Activated CD8-positive, alpha-beta memory T cell treated with anti-CD3 and anti-CD28 coated beads, Interleukin-2, amount 50 U/mL, for 48 hours (primary cell): Measurements from ENCODE around the gene AGTPBP1.
A peak's percentile ranks its signal among the peaks of the same experiment; 100 is the strongest.
"Not testable (repeated sequence)": the region's sequence is repeated elsewhere in the genome, so short reads cannot be mapped to it uniquely, and the experiment has no call there.

Experiments used
- DNase-seq: peaks from one replicate; pipeline ENCODE4 v3.0.0-alpha.2; 2020

Gene AGTPBP1

DNA sequence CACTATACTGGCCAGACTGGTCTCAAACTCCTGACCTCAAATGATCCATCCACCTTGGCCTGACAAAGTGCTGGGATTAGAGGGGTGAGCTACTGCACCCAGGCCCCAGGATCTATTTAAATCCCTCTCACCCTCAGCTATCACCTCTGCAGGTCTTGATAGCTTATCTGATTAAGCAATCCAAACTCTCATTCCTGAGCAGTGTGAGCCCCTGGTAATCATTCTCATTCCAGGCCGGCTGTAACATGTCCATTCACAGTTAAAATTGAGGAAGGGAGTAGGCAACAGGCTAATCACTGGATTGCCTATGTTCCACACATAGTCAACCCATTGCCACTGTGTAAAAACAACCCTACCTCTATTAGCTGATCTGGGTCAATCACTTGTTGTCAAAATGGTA, 111.1 kb downstream of the AGTPBP1 start:
- DNase-seq = no peak

DNA sequence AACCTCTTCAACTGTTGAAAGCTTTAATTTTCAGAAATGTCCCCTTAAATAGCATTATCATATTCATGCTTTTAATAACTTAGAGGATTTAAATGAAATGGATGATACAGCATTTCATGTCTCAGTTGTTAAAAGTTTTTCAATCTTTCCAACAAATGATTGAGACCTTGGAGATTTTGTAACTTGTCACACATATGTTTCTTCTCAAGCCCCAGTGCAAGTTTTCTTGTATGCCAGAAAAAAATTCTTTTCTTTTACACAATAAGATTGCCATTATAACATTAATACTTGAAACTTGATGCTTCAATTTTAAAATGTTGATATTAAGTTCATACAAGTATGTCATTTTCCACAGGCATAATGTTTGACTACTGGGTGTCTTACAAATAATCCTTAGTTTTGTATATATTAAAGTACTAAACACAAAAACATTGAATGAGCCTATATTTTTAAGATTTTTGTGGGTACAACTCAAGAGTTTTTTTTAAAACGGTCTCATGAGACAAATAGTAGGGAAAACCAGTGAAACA, 124.5 kb downstream of the AGTPBP1 start:
- DNase-seq = no peak

DNA sequence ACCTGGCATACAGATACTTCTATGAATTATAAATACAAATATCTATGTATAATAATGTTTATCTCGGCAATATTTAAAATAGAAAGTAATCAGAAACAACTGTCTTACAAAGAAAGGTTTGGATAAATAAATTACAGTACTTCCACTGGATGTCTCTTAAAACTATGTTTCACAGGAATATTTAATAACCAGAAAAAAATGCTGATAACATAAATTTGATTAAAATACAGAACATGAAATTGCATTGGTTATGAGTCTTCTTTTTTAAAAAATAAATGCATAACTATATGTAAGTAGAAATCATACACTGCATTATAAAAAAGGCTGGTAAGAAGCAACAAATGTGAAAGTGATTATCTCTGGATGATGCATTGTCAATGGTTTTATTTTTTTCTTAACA, 126.0 kb downstream of the AGTPBP1 start:
- no peak for DNase-seq

DNA sequence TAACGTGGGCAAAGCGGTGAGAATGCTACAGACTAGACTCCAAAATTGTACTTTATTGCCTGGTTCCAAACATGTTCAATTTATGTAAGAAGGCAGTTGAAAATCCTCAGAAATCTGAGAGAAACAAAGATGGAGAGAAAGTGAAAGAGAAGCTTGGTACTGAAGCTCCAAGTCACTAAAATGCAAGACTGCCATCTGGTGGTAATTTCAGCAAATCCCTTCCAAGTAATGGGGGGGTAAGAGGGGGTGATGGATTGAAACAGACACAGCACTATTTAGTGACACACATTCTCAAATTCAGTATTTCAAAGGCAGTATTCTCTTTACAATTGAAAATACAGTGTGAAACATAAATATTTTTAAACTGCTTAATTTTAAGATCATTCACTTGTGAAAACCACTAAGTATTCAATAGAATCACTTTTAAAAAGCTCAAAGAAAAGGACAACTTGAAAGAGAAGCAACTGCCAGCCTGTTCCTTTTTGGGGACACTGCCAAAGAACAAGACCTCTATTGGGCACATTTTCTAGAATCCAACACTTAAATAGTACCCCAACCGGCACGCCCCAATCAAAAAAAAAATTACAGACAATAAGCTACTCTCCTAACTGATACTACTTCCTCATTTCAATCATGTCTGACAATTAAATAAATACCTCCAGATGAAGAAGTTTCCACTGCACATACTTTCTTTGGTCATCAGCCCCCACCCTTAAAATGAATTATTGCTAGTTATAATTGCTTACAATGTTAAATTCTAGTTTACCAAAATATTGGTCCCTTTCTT, 131.5 kb downstream of the AGTPBP1 start:
- no peak for DNase-seq

DNA sequence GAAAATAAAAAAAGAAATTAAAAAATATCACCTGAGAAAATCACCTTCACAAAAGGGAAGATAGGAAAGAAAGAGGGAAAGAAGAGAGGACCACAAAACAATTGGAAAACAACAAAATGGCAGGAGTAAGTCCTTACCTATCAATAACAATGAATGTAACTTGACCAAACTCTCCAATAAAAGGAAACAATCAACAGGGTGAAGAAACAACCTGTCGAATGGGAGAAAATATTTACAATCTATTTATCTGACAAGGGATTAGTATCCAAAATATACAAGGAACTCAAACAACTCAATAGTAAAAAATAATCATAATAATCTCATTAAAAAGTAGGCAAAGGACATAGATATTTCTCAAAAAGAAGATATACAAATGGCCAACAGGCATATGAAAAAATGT, 135.8 kb downstream of the AGTPBP1 start:
- no peak for DNase-seq

DNA sequence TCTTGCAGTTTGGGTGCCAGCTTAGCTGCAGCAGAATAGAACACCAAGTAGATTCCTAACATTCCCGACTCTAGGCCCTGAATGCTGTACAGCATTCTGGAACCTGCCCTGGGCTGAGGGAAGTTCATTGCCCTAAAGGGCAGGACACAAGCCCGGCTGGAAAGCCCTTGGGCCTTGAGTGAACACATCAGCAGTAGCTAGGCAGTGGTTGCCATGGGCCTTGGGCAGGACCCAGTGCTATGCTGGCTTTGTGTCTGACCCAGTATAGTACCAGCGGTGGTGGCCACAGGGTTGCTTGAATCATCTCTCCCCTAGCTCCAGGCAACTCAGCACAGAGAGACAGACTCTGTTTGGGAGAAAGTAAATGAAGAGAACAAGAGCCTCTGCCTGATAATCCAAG, 137.8 kb downstream of the AGTPBP1 start:
- no peak for DNase-seq

DNA sequence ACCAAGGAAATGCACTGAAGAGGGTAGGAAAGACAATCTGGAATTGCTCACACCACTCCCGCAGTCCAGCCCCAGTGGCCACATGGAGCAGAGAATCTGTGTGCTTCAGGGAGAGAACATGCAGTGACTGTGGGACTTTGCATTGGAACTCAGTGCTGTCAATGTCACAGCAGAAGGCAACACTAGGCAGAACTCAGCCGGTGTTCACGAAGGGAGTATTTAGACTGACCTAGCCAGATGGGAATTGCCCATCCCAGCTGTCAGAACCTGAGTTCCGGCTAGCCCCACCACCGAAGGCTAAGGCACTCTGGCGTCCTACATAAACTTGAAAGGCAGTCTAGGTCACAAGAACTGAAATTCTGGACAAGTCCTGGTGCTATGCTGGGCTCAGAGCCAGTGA, 139.0 kb downstream of the AGTPBP1 start:
- no peak for DNase-seq

DNA sequence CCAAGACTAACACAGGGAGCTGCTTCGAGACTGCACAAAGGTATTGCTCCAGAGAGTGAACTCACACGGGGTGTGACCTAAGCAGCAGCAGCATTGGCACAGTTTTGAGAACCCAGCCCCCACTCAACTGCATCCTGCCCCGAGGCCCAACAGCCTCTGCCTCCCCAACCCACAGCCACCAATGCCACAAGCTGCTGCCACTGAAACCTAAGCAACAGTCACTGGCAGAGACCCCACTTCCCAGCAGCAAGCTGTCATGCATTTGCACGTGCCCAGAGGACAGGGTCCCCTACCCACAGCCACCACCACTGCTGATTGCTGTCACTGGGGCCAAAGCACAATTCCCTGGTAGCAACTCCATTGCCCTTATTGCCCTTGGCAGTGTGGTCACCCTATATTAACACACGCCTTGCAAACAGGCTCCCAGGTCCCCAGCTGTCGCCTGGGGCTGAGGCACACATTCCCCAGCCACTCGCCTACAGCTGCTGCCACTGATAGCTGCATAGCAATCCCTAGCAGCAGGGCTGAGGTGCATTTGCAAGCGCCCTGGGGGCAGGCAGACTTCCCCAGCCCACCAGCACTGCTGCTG, 141.0 kb downstream of the AGTPBP1 start:
- DNase-seq = peak; percentile 59

DNA sequence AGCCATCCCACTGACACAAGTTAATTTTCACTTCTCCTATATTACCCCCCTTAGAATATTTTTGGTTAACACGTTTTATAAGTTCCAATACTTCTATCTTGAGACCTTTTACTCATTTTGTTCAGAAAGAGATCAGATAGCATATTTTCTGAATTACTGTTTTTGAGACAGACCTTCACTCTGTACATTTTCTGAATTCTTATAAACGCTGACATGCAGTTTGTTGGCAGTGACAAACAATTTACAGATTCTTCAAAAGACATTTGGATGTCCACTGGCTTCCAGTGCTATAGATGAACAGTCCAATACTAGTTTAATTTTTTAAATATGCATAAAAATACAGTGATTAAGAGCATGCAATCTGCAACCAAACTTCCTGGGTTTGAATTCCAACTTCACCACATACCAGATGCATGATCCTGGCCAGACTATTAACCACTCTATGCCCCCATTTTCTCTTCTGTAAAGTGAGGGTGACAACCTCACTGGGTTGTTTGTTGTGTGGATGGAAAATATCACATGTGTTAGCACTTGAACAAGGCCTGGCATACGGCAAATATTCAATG, 142.1 kb downstream of the AGTPBP1 start:
- DNase-seq = no peak

DNA sequence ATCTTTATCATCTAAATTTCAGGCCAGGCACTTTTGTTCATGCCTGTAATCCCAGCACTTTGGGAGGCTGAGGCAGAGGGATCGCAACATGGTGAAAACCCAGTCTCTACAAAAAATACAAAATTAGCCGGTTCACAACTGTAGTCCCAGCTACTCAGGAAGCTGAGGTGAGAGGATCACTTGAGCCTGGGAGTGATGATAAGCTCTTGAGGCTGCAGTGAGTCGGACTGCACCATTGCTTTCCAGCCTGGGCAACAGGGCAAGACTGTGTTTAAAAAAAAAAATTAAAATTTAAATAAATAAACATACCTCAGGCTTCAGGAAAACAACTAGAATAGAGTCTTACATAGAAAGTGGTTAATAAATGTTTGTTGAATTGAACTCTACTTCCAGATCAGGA, 147.4 kb downstream of the AGTPBP1 start:
- DNase-seq = no peak

DNA sequence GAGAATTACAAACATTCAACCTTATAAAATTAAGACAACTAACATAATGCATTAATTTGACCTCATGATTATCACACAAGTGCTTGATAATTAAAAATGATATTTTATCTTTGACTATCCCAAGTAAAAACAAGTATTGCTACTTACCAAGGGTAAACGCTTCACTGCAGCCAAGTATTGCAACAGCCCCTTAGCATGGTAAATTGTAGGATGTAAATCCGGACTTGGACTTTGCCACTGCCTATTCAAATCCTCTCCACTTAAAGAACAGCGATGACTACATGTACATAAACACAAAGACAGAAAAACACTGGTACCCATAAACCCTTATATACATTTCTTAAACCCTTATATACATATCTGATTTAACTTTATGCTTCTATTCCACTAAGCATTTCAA, 155.1 kb downstream of the AGTPBP1 start:
- no peak for DNase-seq

DNA sequence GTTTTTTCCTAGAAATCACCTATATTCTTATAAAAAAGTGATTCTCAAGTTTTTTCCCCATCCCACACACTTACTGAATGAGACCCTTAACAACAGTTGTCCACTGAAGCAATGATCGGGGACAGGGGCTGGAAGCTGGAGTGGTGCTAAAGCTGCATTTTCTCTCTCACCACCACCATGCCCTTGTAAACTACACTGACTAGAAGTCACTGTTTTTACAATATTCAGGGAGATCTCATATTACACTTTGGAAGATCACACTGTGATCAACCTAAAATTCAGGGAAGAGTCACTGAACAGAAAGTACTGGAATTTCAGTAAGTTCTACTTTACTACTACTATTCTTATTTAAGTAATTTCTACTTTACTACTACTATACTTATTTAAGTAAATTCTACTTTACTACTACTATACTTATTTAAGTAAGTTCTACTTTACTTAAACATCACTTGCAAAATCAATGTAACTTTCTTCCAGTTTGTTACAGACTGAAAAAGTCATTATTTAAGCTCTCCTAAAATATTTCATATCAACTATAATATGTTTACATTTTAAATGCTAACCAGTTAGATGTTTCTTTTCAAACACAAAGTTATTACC, 164.3 kb downstream of the AGTPBP1 start:
- no peak for DNase-seq

DNA sequence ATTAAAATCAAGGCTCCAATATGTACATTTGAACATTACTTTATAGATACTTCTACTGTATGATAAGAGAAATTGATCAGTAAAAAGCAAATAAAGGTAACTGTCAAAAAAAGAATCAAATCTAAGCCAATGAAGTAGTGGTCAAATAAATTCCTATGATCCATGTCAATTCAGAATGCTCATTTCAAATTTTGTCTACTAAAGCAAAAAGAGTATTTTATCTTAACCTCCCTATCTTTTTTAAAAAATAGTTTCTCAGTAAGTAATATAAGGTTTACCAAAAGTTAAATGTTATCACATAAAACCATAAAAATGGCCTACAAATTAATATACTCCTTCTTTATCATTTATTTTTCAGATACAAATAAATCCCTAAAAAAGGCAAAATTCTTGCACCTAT, 165.9 kb downstream of the AGTPBP1 start:
- no peak for DNase-seq

DNA sequence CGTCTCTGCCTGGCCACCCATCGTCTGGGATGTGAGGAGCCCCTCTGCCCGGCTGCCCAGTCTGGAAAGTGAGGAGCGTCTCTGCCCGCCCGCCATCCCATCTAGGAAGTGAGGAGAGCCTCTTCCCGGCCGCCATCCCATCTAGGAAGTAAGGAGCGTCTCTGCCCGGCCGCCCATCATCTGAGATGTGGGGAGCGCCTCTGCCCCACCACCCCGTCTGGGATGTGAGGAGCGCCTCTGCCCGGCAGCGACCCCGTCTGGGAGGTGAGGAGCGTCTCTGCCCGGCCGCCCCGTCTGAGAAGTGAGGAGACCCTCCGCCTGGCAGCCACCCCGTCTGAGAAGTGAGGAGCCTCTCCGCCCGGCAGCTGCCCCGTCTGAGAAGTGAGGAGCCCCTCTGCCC, 168.2 kb downstream of the AGTPBP1 start:
- not testable (repeated sequence) for DNase-seq

DNA sequence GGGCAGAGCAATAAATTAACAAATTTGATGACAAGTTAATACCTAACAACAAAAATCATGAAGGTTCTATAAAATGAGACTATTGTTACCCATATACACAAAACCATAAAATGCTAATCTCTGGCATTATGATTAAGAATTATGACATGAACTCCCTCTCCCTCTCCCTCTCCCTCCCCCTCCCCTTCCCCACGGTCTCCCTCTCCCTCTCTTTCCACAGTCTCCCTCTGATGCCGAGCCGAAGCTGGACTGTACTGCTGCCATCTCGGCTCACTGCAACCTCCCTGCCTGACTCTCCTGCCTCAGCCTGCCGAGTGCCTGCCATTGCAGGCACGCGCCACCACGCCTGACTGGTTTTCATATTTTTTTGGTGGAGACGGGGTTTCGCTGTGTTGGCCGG, 168.8 kb downstream of the AGTPBP1 start:
- not testable (repeated sequence) for DNase-seq

DNA sequence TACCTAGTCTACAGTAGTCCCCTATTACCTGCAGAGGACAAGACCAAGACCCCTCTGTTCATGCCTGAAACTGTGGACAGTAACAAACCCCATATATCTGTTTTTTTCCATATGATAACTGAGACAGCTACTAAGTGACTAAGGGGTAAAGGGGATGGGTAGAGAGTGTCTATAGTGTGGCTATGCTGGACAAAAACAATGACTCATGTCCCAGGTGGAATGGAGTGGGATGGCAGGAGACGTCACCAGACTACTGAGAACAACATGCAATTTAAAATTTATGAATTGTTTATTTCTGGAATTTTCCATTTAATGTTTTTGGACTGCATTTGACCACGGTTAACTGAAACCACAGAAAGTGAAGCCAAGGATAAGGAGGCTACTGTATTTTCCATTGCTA, 171.8 kb downstream of the AGTPBP1 start:
- no peak for DNase-seq

DNA sequence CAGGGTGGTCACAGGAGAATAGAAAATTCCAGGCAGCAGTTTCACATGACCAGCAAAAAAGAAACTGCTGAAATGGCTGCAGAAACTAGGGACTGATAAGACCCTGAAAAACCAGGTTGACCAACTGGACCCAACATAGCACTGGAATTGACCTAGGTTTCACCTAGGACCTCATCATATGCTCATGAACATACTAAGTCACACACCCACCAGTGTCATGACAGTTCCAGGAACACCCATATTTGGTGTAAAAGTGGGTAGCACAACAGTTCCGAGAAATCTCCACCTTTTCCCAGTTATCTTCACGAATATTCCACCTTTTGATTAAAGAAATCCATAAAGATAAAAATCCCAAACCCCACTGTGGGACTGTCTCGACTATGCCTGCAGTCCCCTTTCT, 182.2 kb downstream of the AGTPBP1 start:
- DNase-seq = no peak

DNA sequence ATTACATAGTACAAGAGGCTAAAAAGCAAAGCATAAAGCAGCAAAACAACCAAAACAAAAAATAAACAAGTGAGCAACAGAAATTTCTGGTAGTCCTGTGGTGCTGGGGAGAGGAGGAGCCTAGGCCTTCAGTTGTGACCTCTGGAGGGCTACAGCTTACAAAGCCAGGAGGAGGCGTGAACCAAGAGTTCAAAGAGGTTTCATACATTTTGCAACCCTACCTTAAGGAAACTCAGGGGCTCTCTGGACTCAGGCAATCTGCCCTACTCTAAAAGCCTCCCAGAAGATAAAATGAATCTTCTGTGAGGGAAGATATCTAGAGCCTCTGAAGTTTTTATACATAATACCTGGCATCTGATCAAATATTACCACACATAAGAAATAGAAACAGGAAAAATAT, 187.4 kb downstream of the AGTPBP1 start:
- DNase-seq = no peak

DNA sequence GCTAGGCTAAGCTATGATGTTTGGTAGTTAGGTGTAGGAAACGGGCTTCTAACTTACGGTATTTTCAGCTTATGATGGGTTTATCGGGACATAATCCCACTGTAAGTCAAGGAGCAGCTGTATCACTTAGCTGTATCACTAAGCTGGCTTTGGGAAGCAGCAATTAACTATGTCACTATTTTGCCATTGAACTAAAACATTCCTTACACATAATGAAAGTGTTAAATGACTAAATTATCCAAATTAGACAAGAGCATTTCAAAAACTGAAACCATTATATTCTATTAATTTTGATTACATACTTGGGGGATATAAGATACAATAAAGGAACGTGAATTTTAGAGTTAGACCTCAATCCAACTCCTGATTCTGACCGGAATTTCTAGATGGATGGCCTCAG, 188.3 kb downstream of the AGTPBP1 start:
- no peak for DNase-seq

DNA sequence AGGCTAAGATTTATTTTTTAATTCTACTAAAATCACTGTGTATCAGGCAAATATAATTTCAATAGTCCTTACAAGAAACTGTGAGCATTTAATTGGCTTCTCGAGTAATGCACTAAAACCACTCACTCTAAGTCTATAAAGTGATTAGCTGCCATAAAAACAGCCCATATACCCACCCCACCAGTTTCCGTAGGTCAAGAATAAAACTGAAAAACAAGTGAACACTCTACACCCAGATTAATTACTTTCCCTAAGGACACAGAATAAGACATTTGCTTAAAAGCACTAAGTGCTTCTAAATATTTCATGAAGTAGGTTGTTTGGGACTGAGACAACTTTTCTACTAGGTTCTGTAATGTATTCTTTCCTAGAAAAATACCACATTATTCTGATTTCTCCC, 194.2 kb downstream of the AGTPBP1 start:
- no peak for DNase-seq

DNA sequence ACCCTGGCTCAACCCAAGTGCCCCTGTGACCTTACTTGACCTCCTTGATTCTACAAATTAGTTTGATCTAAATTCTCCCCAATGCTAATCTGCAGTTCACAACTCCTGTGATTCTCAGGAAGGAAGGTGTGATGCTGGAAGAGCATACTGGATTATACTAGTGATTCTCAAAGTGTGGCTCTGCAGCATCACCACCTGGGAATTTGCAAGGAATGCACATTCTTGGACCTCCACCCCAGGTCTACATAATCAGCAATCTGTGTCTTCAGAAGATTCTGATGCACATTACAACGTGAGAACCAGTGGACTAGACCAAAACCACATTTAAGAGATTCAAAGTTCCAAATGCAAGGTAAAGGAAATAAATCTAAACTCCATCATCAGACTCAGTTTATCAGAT, 198.6 kb downstream of the AGTPBP1 start:
- DNase-seq = no peak

DNA sequence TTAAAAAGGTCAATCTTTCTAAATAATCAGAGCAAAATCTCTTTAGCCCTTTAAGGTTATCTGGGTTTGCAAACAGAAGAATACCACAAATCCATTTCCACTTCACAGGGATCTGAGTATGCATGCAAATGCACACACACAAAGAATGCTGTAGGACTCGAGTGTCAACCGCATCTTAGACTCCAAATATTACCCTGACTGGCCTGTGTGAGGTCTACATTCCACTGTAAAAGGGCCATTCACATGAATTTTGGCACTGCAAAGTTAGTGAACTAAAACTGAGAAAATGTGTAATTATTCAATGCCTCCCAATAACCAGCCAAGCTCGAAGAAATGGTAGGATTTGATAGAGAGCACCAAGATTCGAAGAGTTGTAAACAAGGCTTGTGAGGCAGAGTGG, 199.9 kb downstream of the AGTPBP1 start:
- no peak for DNase-seq

DNA sequence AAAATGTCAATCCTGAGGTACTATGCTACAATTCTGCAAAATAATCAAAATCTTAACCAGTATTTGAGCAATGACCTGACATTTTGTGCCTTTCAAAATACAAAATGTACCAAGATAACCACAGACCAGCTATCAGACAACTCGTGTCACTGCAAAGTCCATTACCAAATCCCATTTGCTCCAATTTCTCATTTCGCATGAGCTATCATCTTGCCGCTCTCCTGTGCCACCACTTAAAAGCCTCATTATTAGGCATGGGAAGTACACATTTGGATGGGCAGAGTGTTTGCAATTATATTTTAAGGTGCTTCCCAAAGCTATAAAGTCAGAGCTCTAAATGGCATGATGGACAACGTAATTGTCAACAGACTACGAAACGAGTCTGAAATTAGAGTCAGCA, 205.2 kb downstream of the AGTPBP1 start:
- no peak for DNase-seq

DNA sequence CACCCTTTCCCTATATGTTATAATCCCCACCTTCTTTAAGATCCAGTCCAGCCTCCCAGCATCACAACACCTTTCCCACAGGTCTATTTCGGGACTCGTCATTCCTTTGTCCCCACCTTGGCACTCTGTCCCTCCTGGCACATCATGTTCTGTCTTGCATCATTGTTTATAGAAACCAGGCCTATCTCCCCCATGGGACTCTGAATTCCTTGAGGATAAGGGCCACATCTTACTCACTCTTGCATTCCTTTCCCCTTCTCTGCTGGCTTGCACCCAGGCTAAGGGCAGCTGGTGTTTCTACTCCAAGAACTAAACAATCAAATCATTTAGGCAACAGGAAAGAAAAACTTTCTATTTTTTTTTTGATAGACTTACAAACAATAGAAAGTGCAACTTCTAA, 205.7 kb downstream of the AGTPBP1 start:
- DNase-seq = no peak
